H1 (cell line): ENCODE results near the gene PPP6R1. TPM values are rescaled to one million over a fixed set of nuclear protein-coding genes. Genes with fewer than 3 reads are reported as not detected.

ENCODE experiments used
- CHD7 ChIP-seq: fragments of 300-600 bp; sonication (generic); IDR thresholded peaks from 2 replicates; pipeline ENCODE4 v1.7.1; 2012; ENCODE audit warnings: low read length, moderate library complexity, mild to moderate bottlenecking, inconsistent platforms; ENCODE audit not compliant: insufficient replicate concordance
- SRF ChIP-seq: IDR thresholded peaks from 2 replicates; pipeline ENCODE4 v1.6.1; 2011; ENCODE audit warnings: mild to moderate bottlenecking, low read depth, low read length, moderate library complexity
- polyA plus RNA-seq, 7 experiments: library from polyadenylated mRNA; depleted of rRNA in 3 of 7; stranded (reverse) in 5 of 7; unstranded in 2 of 7; fragments of >200 nt in 5 of 7; fragments of 200-250 nt in 2 of 7; gene quantifications; 1 replicate in 5 of 7; 2 replicates in 1 of 7; 4 replicates in 1 of 7; pipeline versions ENCODE4 v1.2.1 to v1.2.3, GENCODE V29; 2011 to 2013; ENCODE audit warnings: missing spikeins in 2 of 7, mixed read lengths in 2 of 7
- total RNA-seq: library from RNA; stranded (reverse); fragmentation: NEBNext Ultra II Directional; extraction: Animal tissue kit (Norgen Biotek cat#: 25700); gene quantifications from 2 replicates; pipeline ENCODE4 v1.2.1, GENCODE V29; 2021

PPP6R1 gene
- total and polyA plus RNA-seq, 2 of the 8 experiments (the other 6 are each of a cell fraction or from before 2014, with no cell fraction given) = 36.4 to 74.4 TPM

GRCh38 chr19:55216461-55217198 lies 42.2 kb downstream of the PPP6R1 start (continued):
- no peak for TF ChIP-seq CHD7
- TF ChIP-seq SRF = no peak
- TF ChIP-seq, all 59 proteins: peak for 28
